Renal pelvis (tissue), 4 donors: ENCODE results near the gene CTNNBL1. TPM values are rescaled to one million over a fixed set of nuclear protein-coding genes. Genes with fewer than 3 reads are reported as not detected.
A peak's percentile ranks its signal among the peaks of the same experiment; 100 is the strongest.

Experiments
- DNase-seq: peaks from one replicate; pipeline ENCODE4 v3.0.0-alpha.2; 2013
- polyA plus RNA-seq, 3 donors: library from polyadenylated mRNA; unstranded; fragments of 120-200 nt; gene quantifications; one replicate each; pipeline ENCODE4 v1.2.1, GENCODE V29; 2013; ENCODE audit not compliant: insufficient read length in 3 of 3

Gene CTNNBL1
- polyA plus RNA-seq, 3 donors: 47.0 to 60.0 (median 50.2) TPM

DNA sequence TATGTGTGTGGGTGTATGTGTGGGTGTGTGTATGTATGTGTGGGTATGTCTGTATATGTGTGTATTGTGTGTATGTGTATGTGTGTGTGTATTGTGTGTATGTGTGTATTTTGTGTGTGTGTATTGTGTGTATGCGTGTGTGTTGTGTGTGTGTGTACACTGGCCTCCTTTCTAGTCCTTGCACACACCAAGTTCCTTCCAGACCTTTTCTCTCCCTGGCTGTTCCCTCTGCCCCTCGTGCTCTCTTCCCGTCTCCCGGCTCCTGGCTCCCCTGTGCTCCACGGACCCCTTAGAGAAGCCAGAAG lies 220.5 kb downstream of the CTNNBL1 start:
- no peak for DNase-seq

DNA sequence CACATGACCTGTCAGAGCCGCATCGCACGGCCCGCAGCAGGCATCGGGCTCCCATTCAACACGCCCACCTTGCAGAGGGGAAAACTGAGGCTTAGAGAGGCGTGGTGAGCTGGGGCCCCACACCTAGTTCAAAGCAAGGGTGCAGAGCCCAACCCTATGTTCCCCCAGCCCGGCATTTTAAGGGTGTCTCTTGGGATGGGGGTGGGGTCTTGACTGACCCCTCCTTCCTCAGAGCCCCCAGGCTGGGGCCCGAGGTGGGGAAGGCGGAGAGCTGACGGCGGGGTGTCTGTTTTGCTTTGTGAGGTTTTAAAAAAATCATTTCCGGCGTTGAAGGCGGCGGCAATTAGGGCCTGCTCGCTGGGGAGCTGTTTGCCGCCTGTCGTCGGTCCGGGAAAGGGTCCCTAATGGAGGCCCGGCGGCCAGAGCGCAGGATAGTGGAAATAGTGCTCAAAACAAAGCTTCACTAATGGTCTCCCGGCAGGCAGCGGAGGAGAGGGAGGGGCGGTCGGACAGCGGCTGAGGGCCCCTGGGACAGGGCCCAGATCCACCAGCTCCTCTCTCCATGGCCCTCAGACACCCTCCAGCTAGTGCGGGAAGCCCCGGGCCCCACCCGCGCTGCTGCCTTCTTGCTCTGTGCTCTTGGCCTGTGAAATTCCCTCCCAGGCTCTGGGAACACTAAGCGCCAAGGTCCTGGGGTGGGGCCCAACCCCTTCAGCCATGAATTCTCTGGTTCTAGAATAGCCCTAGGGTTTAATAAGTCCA lies 221.0 kb downstream of the CTNNBL1 start:
- DNase-seq: peak; percentile 48

DNA sequence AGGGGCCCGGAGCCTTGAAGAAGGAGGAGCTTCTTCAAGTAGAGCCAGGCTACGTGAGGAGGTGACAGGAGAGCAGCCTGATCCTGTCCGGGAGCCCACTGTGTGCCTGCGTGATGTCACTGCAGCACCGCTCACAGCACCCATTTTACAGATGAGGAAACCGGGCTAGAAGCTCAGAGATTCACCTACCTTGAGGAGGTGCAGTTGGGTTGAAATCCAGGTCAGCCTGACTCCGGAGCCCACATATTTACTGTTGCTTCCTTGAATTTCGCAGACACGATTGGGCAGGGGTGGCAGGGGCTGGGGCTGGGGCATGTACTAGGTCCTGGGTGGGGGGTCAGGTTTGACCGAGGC lies 221.6 kb downstream of the CTNNBL1 start:
- DNase-seq: no peak

DNA sequence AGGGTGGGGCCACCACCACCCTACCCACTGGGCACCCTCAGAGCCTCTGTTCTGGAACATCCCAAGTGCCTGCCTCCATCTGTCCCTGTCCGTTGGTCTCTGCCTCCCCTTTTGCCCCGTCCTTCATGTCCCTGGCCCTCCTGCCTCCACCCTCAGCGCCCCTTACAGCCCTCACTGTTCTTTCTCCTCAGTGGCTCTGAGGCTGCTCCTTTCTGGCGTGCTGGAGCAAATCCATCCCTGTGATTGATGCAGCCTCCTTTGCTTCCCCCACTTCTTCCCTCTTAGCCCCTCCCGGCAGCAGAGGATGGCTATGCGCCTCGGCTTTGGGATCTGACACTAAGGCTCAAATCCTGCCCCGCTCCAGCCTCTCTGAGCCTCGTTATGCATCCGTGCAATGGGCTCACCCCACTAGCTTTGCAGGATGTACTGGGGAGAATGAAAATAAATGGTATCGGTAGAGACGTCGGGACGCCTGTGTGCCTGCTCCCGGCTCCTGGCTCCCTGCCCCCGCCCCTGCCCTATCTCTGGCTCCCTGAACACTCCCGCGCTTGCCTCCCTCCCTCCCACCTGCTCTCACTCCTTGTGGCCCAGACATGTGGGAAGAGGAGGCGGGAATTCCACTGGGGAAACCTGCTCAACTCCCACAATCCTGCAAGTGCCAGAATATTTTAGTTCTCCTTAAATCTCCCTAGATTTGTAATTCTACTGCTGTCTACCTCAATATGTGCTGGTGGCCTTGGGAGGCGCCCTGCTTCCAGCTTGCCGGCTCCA lies 222.2 kb downstream of the CTNNBL1 start:
- DNase-seq: peak; percentile 26

DNA sequence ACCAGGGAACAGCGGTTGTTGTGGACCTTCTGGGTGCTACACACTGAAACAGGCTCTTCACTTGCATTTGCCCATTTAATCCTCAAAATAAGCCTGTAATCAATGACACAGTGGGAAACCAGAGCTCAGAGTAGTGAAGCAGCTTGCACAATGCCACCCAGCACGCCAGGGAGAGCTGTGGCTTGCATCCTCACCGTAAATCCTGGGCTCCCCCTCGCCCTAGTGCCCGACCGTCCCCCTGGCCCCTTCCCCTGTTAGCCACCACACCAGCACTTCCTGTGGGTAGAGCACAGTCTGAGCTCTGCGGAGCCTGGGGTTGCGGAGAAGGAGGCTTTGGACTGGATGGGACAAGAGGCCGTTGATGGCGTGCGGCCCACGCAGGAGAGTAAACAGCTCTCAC lies 223.6 kb downstream of the CTNNBL1 start:
- no peak for DNase-seq

DNA sequence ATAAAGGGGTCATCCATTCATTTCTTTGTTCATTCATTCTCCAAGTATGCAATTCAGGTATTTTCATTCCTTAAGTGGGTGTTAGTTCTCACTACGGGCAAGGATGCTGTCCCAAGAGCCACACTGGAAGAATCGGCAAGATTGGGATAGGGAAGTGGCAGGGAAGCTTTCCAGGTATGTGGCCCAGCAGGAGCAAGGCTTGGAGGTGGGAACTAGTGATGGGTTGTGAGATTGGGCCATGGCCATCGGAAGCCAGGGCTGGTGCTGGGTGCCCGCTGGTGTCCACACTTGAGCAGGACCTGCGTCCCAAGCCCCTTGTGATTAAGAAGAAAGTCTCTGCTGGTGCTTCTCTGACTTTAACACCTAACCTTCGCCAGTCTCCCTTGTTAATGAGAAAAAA lies 224.2 kb downstream of the CTNNBL1 start:
- no peak for DNase-seq

DNA sequence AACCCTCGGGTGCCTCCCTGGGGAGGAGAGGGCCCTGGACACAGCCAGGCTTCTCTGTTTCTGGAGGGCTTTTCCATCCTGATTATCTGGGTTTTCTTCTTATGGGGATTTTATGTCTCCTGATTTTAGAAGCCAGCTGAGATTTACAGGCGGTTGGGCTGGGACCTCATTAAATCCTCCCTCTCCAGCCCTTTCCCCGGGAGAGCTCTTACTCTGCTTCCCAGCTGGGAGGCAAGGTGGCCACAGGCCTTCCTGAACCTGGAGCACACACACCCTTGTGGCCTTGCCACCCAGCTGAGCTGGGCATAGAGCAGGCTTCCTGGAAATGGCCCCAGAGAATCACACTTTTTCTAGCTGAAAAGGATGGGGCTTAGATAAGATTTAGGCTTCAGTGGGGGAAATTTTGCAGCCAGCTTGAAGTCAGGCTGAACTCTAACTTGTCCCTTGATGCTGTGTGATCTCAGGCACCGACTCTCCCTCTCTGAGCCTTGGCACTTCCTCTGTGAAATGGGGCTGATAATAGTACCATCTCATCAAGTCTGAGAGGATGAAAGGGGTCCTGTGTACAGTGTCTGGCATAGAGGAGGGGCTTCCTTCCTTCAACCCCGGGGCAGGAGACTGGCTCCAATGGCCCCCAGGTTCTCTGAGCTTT lies 225.7 kb downstream of the CTNNBL1 start:
- peak; percentile 58 for DNase-seq

DNA sequence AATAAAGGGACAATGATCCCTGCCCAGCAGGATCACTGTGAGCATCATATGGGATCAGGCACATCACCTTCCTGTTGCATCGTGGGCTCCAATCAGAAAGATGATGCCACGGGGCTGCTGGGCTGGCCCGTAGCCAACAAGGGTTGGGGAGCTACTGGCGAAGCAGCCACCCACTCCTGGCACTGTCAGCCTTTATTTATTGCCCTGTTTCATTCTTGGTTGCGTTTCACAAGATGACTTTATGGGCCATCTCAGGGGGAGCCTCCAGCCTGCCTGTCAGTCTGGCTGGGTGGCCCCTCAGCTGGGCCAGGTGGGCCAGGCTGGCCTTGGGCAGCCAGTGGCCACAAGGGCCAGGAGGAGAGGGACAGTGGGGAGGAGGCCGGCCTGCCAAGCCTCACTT lies 226.4 kb downstream of the CTNNBL1 start:
- peak; percentile 38 for DNase-seq

DNA sequence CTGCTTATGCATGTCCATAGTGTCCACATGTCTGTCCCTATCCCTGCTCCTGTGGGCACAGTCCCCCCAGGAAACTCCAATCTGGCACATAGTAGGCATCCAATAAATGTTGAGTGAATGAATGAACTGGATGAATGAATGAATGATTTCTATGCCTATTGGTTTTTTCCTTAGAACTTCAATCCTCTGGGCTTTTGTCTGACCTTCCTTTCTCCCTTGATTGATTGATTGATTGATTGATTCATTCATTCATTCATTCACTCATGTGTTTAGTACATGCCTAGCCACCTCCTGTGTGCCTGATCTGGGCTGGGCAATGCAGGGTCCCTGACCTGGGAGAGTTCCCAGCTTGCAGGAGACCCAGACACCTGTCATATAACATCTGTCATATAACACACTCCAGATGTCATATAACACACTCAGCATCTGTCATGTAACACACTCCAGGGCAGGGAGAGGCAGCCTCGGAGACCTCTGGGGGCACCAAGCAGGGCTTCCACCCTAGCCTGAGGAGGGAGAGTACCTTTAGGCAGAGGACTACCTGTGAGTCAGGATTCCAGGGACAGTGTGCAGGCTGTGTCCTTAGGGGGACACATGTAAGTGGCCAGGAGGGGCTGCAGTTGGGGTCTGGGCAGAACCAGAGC lies 227.0 kb downstream of the CTNNBL1 start:
- no peak for DNase-seq

DNA sequence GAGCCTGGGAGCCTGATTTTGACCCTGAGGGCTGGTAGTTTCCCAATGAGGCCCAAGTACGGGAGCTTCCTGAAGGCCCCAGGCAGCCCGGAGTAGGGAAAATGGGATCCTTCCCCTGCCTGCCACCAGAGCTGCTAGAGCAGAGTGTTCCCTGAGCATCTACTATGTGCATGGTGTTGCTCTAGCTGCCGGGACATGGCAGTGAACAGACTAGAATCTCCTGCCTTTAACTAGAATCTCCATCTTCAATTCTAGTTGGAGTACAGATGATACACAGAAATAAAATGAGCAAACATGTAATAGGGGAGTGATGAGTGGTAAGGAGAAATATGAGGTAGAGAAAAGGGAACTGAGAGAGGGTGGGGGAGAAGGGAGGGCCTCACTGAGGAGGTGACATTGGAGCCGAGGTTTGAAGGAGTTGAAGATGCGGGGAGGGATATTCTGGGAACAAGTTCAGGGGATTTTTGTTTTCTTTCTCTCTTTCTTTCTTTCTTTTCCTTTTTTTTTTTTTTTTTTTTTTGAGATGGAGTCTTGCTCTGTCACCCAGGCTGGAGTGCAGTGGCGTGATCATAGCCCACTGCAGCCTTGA lies 227.6 kb downstream of the CTNNBL1 start:
- DNase-seq: no peak

Other genes starting within 250 kb of the CTNNBL1 start
- 100 to 1,000 TPM in 2 of 3 donors, 10 to 100 TPM in 1; 64.7 to 125 (median 114) TPM for gene NNAT, start 172.8 kb upstream of the CTNNBL1 start, polyA plus RNA-seq
- 10 to 100 TPM; 84.8 to 91.1 (median 87.4) TPM for gene BLCAP, start 166.2 kb upstream of the CTNNBL1 start, polyA plus RNA-seq
- 1 to 10 TPM; 1.5 to 3.5 (median 2.1) TPM for gene VSTM2L, start 209.1 kb downstream of the CTNNBL1 start, polyA plus RNA-seq